HCT116 (cell line): Measurements from ENCODE around the gene PPP1R37. TPM values are rescaled to one million over a fixed set of nuclear protein-coding genes. Genes with fewer than 3 reads are reported as not detected.

Experiments used
- ATAC-seq: fragments of 200-7000 bp; cut with Tn5 transposase; 2 replicates; pipeline ENCODE4 v1.9.1; 2020; ENCODE audit warnings: mild to moderate bottlenecking, moderate library complexity
- BruUV-seq: library from RNA; stranded (reverse); fragments of 400-500 nt; replicated peaks from 2 replicates; lab custom pipeline; 2021; lab: Mats Ljungman, UMichigan
- CTCF ChIA-PET: fragments of 300-600 bp; sonication (Branson Sonifier 250); formaldehyde crosslinking; loops from one replicate; lab custom pipeline; 2021; ENCODE audit warnings: antibody characterized with exemption; lab: Charles Lee
- POLR2A ChIA-PET: fragments of 300-600, 350-600 bp; sonication (Branson Sonifier 250); formaldehyde crosslinking; loops from one replicate; lab custom pipeline; 2021; ENCODE audit warnings: antibody characterized with exemption; lab: Charles Lee
- RAD21 ChIA-PET, 2 experiments: fragments of 300-600 bp; sonication (Branson Sonifier 250); formaldehyde crosslinking; loops; one replicate each; lab custom pipeline; 2023; ENCODE audit warnings: low total read pairs in 2 of 2; ENCODE audit not compliant: uncharacterized antibody in 2 of 2, unreplicated experiment in 2 of 2, low non-redundant PET in 1 of 2; lab: Charles Lee
- DNase-seq: peaks from one replicate; pipeline ENCODE4 v3.0.0-alpha.2; 2010; ENCODE audit warnings: low read depth, low spot score
- H2AFZ ChIP-seq: fragments of 200-600 bp; shearing (Covaris generic), sonication (generic); 2 replicates; pipeline ENCODE4 v1.6.1; 2017; ENCODE audit warnings: low read depth, mixed run types, mixed read lengths, antibody characterized with exemption, low read length; ENCODE audit not compliant: poor library complexity, severe bottlenecking
- H3K27ac ChIP-seq: 2 replicates; pipeline ENCODE4 v1.5.1; 2012; ENCODE audit warnings: low read depth, low read length
- H3K27me3 ChIP-seq: fragments of 200-600 bp; sonication (generic); 2 replicates; pipeline ENCODE4 v1.6.1; 2016; ENCODE audit warnings: mixed run types, low read length, mixed read lengths; ENCODE audit not compliant: insufficient read depth
- H3K36me3 ChIP-seq, 2 experiments: fragments of 200-500 bp in 1 of 2; fragments of 200-600 bp in 1 of 2; sonication (Bioruptor generic) in 1 of 2; sonication (generic) in 1 of 2; 2 replicates each; pipeline versions ENCODE4 v1.5.1 to v1.6.1; 2014 to 2016; ENCODE audit warnings: low read length in 2 of 2, inconsistent platforms in 1 of 2, mixed read lengths in 1 of 2, mixed run types in 1 of 2; ENCODE audit not compliant: insufficient read depth in 2 of 2, control insufficient read depth in 1 of 2
- H3K4me1 ChIP-seq, 2 experiments: fragments of 200-600 bp in 1 of 2; sonication (generic) in 1 of 2; 2 replicates each; pipeline versions ENCODE4 v1.5.1 to v1.6.1; 2012 to 2017; ENCODE audit warnings: low read length in 2 of 2, inconsistent platforms in 1 of 2, mild to moderate bottlenecking in 1 of 2, mixed read lengths in 1 of 2, mixed run types in 1 of 2, moderate library complexity in 1 of 2; ENCODE audit not compliant: insufficient read depth in 2 of 2, control insufficient read depth in 1 of 2
- H3K4me2 ChIP-seq: fragments of 200-600 bp; sonication (generic); 2 replicates; pipeline ENCODE4 v1.6.1; 2017; ENCODE audit warnings: mixed run types, low read length, mixed read lengths
- H3K4me3 ChIP-seq, 2 experiments: fragments of 200-600 bp in 1 of 2; sonication (generic) in 1 of 2; replicated peaks in 1 of 2; 2 replicates each; pipeline ENCODE4 v1.5.1; 2011 to 2016; ENCODE audit warnings: low read length in 2 of 2, control low read depth in 1 of 2, low read depth in 1 of 2, mild to moderate bottlenecking in 1 of 2, mixed read lengths in 1 of 2, mixed run types in 1 of 2
- H3K79me2 ChIP-seq: fragments of 200-600 bp; sonication (generic); 2 replicates; pipeline ENCODE4 v1.6.1; 2017; ENCODE audit warnings: mild to moderate bottlenecking, mixed run types, low read length, moderate library complexity, mixed read lengths; ENCODE audit not compliant: insufficient read depth
- H3K9ac ChIP-seq: fragments of 200-600 bp; sonication (generic); 2 replicates; pipeline ENCODE4 v1.6.1; 2016; ENCODE audit warnings: low read length, mixed read lengths
- H3K9me2 ChIP-seq: fragments of 200-600 bp; sonication (generic), shearing (Covaris generic); 2 replicates; pipeline ENCODE4 v1.6.1; 2017; ENCODE audit warnings: mixed run types, mild to moderate bottlenecking, moderate library complexity; ENCODE audit not compliant: insufficient read depth
- H3K9me3 ChIP-seq, 2 experiments: fragments of 200-500 bp in 1 of 2; fragments of 200-600 bp in 1 of 2; sonication (Bioruptor generic) in 1 of 2; sonication (generic) in 1 of 2; 2 replicates each; pipeline ENCODE4 v1.6.1; 2014 to 2017; ENCODE audit warnings: low read length in 2 of 2, mixed read lengths in 2 of 2, inconsistent platforms in 1 of 2, low read depth in 1 of 2, mild to moderate bottlenecking in 1 of 2, mixed run types in 1 of 2, moderate library complexity in 1 of 2; ENCODE audit not compliant: control insufficient read depth in 1 of 2, insufficient read depth in 1 of 2
- H4K20me1 ChIP-seq: fragments of 200-600 bp; sonication (generic), shearing (Covaris generic); 2 replicates; pipeline ENCODE4 v1.6.1; 2017; ENCODE audit warnings: mixed run types, mild to moderate bottlenecking, moderate library complexity; ENCODE audit not compliant: insufficient read depth
- CBX3 ChIP-seq: IDR thresholded peaks from 2 replicates; pipeline ENCODE4 v1.6.1; 2012; ENCODE audit warnings: low read depth
- CEBPB ChIP-seq: IDR thresholded peaks from 2 replicates; pipeline ENCODE4 v1.6.1; 2012; ENCODE audit warnings: low read depth
- EGR1 ChIP-seq: IDR thresholded peaks from 2 replicates; pipeline ENCODE4 v1.6.1; 2012; ENCODE audit warnings: low read depth
- EZH2 ChIP-seq: fragments of 200-600 bp; sonication (generic); IDR thresholded peaks from 2 replicates; pipeline ENCODE4 v1.6.1; 2017; ENCODE audit warnings: antibody characterized with exemption, mixed run types
- EZH2phosphoT487 ChIP-seq: fragments of 200-600 bp; IDR thresholded peaks from 2 replicates; pipeline ENCODE4 v1.6.1; 2018; ENCODE audit warnings: antibody characterized with exemption, borderline replicate concordance
- FOSL1 ChIP-seq: IDR thresholded peaks from 2 replicates; pipeline ENCODE4 v1.6.1; 2012; ENCODE audit warnings: low read depth
- JUND ChIP-seq: IDR thresholded peaks from 2 replicates; pipeline ENCODE4 v1.6.1; 2012
- MAX ChIP-seq: IDR thresholded peaks from 2 replicates; pipeline ENCODE4 v1.6.1; 2012
- POLR2A ChIP-seq: IDR thresholded peaks from 2 replicates; pipeline ENCODE4 v1.7.0; 2011; ENCODE audit warnings: borderline replicate concordance; ENCODE audit not compliant: insufficient read depth, insufficient read length; ENCODE audit errors: extremely low read depth
- RAD21 ChIP-seq: IDR thresholded peaks from 2 replicates; pipeline ENCODE4 v1.6.1; 2012; ENCODE audit warnings: low read depth, mild to moderate bottlenecking
- SIN3A ChIP-seq: IDR thresholded peaks from 2 replicates; pipeline ENCODE4 v1.6.1; 2012; ENCODE audit warnings: low read depth
- SP1 ChIP-seq: IDR thresholded peaks from 2 replicates; pipeline ENCODE4 v1.6.1; 2012; ENCODE audit warnings: low read depth
- SRF ChIP-seq: IDR thresholded peaks from 2 replicates; pipeline ENCODE4 v1.6.1; 2012; ENCODE audit warnings: low read depth
- YY1 ChIP-seq: IDR thresholded peaks from 2 replicates; pipeline ENCODE4 v1.6.1; 2011; ENCODE audit warnings: low read length, low read depth, moderate library complexity, mild to moderate bottlenecking; ENCODE audit not compliant: insufficient replicate concordance; ENCODE audit errors: extremely low read depth
- ZNF274 ChIP-seq: fragments of 200-500 bp; sonication (Bioruptor generic); IDR thresholded peaks from 2 replicates; pipeline ENCODE4 v1.6.1; 2014; ENCODE audit warnings: mild to moderate bottlenecking, low read depth, low read length, inconsistent platforms
- intact Hi-C: fragments of 100-400 bp; cut with micrococcal nuclease; formaldehyde crosslinking; loops from 2 replicates; pipeline ENCODE4 v1.10.0; 2022
- total RNA-seq: library from RNA; stranded (reverse); gene quantifications from one replicate; pipeline ENCODE4 v1.2.1, GENCODE V29; 2021; ENCODE audit not compliant: unreplicated experiment
- TF ChIP-seq, protein P1 (sequence below): IDR thresholded peaks from 2 replicates; pipeline ENCODE4 v1.6.1; 2012; ENCODE audit warnings: low read depth

PPP1R37 gene
- total RNA-seq, 1 experiment from 2014 or later: 32.7 TPM

- Histone ChIP-seq H3K79me2 (peaks cover 83% of the 10 kb centered on the region), H2AFZ (no peak overlapping the region), H3K4me1 (peaks cover 4 to 9% of the 10 kb centered on the region in 2 experiments; a peak in 2 of 4 replicates), H3K27ac (no peak overlapping the region), H3K4me2 (no peak overlapping the region), H3K9me3 (no peaks in the 10 kb centered on the region), H3K9me2 (no peaks in the 10 kb centered on the region), H3K4me3 (no peak overlapping the region), H3K9ac (no peak overlapping the region), H3K27me3 (no peaks in the 10 kb centered on the region), H3K36me3 (no peaks in the 10 kb centered on the region), H4K20me1 (no peaks in the 10 kb centered on the region)
- RAD21 ChIA-PET: no interaction called here
- POLR2A ChIA-PET: no interaction called here
- CTCF ChIA-PET: no interaction called here
- no TSS peak for BruUV-seq
- intact Hi-C loops: no loop called here
- ATAC-seq (no peak), DNase-seq (no peak)
- no peak for TF ChIP-seq SP1
- no peak for TF ChIP-seq POLR2A
- TF ChIP-seq JUND: no peak
- no peak for TF ChIP-seq EZH2
- no peak for TF ChIP-seq SIN3A
- TF ChIP-seq YY1: no peak
- no peak for TF ChIP-seq CBX3
- no peak for TF ChIP-seq ZNF274
- TF ChIP-seq CEBPB: no peak
- no peak for TF ChIP-seq EGR1
- TF ChIP-seq, protein P1, sequence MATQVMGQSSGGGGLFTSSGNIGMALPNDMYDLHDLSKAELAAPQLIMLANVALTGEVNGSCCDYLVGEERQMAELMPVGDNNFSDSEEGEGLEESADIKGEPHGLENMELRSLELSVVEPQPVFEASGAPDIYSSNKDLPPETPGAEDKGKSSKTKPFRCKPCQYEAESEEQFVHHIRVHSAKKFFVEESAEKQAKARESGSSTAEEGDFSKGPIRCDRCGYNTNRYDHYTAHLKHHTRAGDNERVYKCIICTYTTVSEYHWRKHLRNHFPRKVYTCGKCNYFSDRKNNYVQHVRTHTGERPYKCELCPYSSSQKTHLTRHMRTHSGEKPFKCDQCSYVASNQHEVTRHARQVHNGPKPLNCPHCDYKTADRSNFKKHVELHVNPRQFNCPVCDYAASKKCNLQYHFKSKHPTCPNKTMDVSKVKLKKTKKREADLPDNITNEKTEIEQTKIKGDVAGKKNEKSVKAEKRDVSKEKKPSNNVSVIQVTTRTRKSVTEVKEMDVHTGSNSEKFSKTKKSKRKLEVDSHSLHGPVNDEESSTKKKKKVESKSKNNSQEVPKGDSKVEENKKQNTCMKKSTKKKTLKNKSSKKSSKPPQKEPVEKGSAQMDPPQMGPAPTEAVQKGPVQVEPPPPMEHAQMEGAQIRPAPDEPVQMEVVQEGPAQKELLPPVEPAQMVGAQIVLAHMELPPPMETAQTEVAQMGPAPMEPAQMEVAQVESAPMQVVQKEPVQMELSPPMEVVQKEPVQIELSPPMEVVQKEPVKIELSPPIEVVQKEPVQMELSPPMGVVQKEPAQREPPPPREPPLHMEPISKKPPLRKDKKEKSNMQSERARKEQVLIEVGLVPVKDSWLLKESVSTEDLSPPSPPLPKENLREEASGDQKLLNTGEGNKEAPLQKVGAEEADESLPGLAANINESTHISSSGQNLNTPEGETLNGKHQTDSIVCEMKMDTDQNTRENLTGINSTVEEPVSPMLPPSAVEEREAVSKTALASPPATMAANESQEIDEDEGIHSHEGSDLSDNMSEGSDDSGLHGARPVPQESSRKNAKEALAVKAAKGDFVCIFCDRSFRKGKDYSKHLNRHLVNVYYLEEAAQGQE: no peak
- TF ChIP-seq RAD21: no peak
- TF ChIP-seq SRF: no peak
- TF ChIP-seq MAX: no peak
- no peak for TF ChIP-seq EZH2phosphoT487
- no peak for TF ChIP-seq FOSL1
Observed at GRCh38 chr19:45117671-45118070, 24.7 kb downstream of the PPP1R37 start.
